Forelimb muscle (tissue), 1 donor: ENCODE data around the gene KCTD2. TPM values are rescaled to one million over a fixed set of nuclear protein-coding genes. Genes with fewer than 3 reads are reported as not detected.
A peak's percentile ranks its signal among the peaks of the same experiment; 100 is the strongest.
"Not testable (repeated sequence)": the region's sequence is repeated elsewhere in the genome, so short reads cannot be mapped to it uniquely, and the experiment has no call there.

Experiments used
- DNase-seq: peaks from one replicate; pipeline ENCODE4 v3.0.0-alpha.2; 2013; ENCODE audit warnings: low read depth
- polyA plus RNA-seq: library from polyadenylated mRNA; unstranded; fragments of 120-200 nt; gene quantifications from one replicate; pipeline ENCODE4 v1.2.1, GENCODE V29; 2013; ENCODE audit not compliant: insufficient read length

Gene KCTD2
- polyA plus RNA-seq, 1 donor = 20.5 TPM

DNA sequence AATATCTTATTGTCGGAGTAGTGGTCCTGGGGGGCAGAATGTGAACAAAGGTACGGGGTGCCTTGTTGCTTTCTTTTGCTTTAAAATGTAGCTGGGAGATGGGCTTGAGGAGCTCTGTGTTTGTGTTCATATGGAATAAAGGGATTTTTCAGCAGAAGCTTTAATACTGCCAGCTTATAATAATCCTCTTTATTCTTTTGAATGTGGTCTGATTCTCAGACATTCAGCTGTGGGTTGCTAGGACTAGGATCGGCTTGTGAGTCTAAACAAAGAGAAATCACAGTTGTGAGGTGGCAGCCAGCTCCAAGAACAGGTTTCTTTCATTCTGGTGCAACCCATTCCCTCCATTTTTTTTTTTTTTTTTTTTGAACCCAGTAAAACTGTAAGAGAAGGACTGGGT lies 27.3 kb upstream of the KCTD2 start:
- DNase-seq = no peak

DNA sequence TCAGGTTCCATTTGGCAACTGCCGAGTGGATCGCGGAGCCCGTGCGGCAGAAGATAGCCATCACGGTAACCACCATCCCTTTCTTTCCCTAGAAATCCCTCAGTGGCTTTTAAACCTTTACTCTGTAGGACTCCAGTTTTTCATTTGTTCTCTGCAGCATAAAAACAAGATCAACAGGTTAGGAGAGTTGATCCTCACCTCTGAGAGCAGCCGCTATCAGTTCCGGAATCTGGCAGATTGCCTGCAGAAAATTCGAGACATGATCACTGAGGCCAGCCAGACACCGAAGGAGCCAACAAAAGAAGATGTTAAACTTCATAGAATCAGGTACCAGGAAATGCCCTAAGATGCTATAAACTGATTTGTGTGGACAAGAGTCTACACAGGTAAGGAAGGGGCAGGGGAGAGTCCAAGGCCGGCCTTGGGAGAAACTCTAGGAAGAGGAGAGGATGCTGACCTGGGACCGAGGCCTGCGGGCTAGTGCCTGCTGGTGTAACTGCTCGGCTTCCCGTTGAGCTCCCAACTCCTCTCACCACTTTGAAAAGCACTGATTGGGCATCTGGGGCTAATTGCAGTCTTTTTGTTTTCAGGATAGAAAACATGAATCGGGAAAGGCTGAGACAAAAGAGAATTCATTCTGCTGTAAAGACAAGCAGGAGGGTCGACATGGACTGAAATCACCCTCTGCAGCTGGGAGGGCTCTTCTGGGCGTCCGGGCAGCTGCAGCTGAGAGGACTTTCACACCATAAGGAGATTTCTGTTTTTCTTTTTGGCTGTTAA lies 26.5 kb upstream of the KCTD2 start:
- no peak for DNase-seq

DNA sequence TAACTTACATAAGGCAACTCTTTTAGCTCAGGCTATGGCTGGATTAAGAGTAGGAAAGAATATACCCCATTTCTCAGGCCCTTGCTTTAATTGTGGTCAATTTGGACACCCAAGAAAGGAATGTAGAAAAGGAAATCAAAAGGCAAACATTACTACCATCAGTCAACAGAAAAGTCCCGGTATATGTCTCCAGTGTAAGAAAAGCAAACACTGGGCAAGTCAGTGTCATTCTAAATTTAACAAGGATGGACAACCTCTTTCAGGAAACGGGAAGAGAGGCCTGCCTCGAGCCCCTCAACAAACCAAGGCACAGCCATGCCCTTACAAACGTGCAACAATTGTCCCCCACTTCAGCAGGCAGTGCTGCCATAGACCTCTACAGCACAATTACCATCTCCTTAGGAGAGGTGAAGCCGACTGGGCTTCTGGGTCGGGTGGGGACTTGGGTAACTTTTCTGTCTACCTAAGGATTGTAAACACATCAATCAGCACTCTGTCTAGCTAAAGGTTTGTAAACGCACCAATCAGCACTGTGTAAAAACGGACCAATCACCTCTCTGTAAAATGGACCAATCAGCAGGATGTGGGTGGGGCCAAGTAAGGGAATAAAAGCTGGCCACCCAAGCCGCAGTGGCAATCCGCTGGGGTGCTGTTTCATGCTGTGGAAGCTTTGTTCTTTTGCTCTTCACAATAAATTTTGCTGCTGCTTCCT lies 22.2 kb upstream of the KCTD2 start:
- no peak for DNase-seq

DNA sequence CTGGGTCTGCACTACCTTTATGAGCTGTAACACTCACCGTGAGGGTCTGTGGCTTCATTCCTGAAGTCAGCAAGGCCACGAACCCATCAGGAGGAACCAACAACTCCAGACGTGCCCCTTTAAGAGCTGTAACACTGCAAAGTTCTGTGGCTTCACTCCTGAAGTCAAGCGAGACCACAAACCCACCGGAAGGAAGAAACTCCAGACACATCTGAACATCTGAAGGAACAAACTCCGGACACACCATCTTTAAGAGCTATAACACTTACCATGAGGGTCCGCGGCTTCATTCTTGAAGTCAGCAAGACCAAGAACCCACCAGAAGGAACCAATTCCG lies 21.7 kb upstream of the KCTD2 start:
- DNase-seq = not testable (repeated sequence)

DNA sequence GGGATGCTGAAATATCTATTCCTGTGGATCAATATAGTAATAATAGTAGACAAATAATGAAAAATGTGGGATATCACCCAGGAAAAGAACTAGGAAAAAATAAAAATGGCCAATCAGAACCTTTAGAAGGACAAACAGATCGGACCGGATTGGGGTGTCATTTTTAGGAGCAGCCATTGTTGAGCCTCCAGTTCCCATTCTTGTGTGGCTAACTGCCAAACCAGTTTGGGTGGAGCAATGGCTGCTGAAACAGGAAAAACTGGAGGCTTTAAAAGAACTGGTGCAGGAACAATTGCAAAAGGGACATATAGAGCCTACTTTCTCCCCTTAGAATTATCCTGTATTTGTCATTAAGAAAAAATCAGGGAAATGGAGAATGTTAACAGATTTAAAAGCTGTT lies 20.4 kb upstream of the KCTD2 start:
- not testable (repeated sequence) for DNase-seq

DNA sequence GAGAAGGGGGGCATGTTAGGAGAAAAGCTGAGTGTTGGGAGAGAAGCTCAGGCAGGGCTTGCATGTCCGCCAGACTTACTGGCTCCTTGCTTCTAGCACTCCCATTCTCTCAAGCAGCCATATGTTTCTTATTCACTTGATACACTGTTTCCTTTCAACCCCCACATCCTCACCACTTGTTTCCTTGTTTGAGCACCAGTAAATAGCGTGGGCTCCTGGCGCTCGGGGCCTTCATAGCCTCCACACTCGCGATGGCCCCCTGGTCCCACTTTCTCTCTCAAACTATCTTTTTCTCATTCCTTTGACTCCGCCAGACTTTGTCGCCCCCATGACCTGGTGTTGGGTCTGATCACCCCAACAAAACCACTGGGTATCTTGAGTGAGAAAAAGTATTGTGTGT lies 16.9 kb upstream of the KCTD2 start:
- DNase-seq = no peak

DNA sequence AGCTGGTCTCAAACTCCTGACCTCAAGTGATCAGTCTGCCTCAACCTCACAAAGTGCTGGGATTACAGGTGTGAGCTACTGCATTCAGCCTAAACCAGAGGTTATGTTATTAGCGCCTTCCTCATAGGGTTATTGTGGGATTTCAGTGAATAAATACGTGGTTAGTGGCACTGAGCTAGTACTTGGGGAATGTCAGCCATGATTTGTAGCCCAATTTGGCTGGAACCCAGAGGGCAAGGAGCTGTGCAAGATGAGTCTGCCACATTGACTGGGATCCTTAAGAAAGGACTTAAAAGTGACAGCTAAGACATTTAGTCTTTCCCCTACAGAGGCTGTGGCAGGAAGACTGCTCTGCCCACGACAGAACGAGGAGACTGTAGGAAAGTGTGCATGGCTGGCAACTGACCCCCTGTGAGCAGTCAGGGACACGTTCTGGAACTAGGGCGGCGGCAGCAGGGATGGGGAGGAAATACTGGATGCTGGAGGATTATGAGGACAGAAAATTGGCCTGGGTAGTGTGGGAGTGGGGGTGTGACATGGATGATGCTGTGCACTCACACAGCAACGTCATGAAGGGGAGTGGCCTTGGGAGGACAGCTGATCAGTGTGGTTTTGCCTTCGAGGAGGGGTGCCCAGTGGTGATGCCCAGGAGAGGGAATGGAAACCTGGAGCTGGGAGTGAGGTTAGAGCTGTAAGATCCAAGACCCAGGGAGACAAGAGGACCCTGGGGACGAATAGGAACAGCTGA lies 14.9 kb upstream of the KCTD2 start:
- DNase-seq = no peak

DNA sequence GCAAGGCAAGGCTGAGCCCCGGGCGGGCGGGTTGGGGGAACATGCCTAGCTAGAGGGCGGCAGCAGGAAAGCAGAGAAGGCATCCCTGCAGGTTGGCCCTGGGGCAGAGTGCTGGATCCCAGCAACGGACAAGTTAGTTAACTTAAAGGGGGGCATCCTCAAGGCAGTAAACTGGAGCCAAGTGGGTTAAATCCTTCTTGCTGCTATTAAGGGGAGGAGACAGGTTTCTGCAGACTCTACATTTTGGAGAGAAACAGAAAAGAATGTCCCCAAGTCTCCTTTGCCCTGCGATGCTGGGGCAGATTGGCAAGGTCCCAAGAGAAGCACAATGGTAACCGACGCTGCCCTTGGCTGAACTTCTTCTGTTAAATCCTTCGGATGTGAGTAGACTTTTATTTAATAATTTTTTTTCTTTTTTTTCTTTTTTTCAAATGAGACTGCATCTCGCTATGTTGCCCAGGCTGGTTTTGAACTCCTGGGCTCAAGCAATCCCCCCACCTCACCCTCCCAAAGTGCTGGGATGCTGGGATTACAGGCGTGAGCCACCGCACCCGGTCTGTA lies 14.2 kb upstream of the KCTD2 start:
- no peak for DNase-seq

DNA sequence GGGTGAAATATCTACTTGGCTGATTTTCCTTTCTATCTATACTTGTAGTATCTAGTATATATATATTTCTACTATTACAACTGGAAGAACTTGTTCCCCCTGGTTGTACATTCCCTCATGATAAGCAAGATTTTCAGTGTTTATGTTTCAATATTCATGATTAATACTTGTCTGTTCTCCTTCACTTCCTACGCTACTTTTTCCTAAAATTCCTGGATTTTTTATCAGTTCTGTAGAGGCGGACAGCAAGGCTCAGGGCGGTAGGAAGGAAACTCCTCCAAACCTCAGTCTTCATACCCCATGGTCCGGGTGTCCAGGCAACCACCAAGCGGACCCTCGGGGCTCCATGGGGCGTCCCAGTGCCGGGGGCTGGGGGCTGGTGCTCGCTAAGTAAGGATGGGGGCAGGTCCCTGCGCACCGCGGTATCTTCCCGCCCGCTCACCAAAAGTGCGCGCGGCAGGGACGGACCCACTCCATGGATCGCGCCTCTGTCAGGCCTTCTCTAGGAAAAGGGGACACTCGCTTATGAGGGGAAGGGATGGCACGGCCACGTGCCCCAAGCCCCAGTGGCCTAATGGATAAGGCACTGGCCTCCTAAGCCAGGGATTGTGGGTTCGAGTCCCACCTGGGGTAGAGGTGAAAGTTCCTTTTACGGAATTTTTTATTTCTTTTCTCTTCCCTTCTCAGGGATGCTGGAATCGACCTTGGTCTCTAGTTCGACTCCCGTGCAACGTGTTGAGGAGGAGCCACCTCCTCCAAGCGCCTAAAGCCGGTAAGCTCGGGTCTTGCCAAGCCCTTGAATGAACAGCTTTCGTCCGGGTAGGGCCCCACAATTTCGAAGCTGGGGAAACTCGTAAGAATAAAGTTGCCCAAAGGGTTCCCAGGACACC lies 13.4 kb upstream of the KCTD2 start:
- peak; percentile 92 for DNase-seq

DNA sequence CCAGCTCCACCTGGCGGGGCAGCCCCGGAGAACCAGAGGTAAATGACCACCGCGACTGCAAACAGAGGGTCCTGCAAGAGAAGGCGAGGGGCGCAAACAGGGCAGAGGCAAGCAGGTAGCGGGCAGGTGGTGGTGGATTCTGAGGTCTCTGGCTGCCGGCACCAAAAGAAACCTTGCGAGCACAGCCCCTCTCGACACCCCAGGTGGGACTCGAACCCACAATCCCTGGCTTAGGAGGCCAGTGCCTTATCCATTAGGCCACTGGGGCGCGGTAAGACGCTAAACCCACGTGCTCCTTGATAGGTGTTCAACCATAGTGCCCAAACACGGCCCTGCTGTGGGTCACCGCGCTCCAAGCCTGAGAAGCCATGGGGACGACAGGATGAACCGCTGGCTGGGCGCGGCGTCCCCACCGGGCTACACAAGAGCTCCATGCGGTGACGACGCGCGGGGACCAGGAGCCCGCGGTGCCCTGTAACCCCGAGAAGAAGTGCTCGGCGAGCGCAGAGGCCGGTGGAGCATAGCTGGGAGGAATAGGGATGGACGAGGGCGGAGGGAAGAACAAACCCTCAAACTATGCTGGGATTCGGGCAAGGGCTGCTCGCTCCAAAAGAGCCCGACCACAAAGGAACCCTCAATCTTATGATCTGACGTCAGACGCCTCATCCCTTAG lies 12.7 kb upstream of the KCTD2 start:
- DNase-seq = no peak

DNA sequence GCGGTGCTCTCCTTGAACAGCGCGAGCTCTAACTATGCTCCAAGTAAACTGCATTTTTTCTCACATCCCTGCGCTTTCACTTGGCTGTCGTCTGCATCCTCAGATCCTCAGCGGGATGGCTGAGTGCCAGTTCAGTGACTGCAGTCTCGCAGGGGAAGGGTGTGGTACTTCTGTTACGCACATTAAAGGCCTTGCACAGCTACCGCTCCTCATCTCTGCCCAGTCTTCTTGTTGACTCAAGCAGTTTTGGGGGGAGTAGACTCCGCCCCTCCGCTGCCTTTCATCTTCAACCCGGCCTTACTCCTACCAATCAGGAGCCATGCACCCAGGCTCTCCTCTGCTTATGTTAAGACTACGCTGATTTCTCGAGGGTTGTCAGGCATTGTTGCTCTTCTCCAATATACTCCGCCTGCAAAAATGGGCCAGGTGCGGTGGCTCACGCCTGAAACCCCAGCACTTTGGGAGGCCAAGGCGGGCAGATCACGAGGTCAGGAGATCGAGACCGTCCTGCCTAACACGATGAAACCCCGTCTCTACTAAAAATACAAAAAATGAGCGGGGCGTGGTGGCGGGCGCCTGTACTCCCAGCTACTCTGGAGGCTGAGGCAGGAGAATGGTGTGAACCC lies 10.3 kb upstream of the KCTD2 start:
- DNase-seq = no peak

DNA sequence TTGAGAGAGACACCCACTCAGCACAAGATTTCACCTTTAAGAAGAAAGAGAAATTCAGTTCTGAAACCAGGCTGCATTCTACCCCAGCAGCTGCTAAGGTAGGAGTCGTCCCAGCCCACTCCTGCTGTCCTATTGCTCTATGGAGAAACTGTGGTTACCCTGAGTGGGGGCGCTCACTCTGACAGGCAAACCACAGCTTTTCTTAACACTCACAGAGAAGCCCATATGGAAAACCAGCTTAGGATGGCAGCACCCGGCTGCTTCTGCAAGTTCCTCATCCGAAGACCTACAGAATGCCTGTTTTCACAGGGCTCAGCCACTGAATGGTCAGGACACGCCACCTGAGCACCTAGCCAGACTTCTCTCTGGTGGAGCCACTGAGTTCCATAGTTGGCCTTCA lies 7.8 kb upstream of the KCTD2 start:
- no peak for DNase-seq

DNA sequence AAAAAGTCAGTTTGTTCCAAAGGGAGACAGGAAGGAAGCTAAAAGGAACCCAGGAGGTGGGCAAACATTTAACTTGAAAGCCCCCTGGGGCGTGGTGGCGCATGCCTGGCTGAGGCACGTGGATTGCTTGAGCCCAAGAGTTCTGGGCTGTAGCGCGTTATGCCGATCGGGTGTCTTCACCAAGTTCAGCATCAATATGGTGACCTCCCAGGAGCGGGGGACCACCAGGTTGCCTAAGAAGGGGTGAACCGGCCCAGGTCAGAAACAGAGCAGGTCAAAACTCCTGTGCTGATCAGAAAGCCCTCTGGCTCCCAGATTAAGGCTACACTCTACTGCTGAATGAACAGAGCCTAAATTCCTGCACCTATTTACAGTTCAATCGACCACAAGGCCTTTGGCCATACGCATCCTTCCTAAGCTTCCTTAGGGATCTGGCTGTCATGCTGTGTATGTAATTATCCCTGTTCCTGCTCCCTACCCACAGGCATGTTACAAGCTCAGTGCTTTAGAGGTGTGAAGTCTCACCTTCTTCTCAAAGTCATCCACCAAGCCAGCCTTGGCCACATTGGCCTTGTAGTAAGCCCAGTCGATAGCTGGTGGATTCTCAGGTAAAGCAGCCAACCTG lies 5.3 kb upstream of the KCTD2 start:
- no peak for DNase-seq

DNA sequence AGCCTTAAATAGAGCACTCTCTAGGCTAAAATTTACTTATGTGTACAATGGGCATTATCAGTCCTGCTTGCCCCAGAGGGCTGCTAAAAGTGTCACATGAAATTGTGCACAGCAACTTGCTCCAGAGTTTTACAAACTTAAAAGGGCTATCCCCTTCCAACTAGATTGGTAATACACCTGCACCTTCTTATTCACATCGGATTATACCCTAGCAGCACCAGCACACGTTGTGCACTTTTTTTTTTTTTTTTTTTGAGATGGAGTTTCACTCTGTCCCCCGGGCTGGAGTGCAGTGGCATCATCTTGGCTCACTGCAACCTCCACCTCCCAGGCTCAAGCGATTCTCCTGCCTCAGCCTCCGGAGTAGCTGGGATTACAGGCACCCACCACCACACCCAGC lies 3.2 kb upstream of the KCTD2 start:
- DNase-seq = not testable (repeated sequence)

DNA sequence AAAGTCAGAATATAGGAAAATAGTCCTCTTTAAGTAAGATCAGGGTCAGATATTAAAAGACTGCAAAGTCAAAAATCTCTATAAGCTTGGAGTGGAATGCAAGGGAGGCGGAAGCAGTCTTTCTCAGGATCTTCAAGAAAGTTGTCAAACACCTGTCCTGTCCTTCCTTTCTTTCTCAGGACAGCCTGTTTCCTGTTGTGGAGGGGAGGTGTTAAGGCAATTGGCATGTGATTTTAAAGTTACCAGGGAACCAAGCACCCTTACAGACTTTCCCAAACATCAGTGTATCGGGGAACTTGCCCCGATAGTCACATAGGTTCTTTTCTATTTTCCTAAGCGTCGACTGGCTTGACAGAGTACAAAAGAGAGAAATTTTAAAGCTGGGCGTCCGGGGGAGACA lies 2.3 kb upstream of the KCTD2 start:
- no peak for DNase-seq

DNA sequence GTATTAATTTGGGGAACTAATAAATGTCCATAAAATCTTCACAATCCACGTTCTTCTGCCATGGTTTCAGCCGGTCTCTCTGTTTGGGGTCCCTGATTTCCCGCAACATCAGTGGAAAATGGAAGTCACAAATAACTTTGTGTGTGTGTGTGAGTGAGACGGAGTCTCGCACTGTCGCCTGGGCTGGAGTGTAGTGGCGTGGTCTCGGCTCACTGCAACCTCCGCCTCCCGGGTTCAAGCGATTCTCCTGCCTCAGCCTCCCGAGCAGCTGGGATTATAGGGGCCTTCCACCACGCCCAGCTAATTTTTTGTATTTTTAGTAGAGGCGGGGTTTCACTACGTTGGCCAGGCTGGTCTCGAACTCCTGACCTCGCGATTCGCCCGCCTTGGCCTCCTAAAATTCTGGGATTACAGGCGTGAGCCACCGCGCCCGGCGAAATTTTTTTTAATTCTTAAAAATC lies 1.0 kb upstream of the KCTD2 start:
- not testable (repeated sequence) for DNase-seq

DNA sequence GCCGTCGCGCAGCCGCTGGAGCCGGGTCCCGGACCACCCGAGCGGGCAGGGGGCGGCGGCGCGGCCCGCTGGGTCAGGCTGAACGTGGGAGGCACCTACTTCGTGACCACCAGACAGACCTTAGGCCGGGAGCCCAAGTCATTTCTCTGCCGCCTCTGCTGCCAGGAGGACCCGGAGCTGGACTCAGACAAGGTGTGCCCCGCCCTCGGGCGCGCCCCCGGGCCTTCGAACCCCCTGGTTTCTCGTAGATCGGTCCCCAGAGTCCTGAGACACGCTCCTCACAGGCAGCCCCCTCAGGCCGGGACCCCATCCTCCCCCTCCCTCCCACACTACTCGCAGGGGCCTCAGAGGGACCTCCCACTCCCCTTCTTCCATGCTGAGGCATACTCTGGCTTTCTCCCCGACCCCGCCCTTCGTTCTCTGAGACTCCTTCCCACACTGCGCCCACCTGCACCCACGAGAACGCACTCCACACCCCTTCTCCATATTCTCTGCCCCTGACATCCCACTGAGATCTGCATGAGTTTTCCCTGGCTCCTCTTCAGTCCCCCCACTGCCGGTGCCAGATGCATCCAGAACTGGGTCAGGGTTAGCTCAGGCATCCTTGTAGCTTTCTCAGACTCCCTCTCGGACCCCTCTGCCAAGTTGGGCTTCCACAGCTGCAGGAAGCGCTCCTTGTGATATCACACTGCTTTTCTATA lies 523 bp downstream of the KCTD2 start:
- DNase-seq = no peak

DNA sequence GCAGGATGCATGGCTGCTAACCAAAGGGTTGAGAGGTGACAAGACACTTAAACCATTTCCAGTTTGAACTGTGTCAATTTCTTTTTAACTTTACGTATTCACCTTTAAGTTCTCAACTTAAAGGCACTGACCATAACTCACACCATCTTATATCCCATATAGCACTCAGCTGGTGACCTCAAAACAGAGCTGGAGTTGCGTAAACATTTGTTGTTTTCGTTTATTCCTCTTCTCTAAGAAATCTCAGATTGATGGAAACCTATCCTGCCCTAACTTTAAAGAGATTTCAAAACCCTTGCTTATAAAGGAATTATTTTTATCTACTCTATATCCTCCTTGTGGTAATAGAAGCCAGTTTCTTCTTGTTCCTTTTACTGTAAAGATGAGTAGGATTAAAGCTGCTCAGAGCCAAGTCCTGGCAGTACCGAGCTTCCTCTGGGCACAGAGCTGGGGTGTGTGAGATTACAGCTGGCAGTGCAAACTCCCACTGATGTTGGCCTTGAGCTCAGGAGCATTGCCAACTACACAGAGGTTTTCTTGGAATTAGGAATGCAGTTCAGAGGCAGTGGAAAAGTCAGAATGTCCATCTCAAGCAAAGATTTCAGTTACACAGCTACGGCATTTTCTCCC lies 1.3 kb downstream of the KCTD2 start:
- no peak for DNase-seq

DNA sequence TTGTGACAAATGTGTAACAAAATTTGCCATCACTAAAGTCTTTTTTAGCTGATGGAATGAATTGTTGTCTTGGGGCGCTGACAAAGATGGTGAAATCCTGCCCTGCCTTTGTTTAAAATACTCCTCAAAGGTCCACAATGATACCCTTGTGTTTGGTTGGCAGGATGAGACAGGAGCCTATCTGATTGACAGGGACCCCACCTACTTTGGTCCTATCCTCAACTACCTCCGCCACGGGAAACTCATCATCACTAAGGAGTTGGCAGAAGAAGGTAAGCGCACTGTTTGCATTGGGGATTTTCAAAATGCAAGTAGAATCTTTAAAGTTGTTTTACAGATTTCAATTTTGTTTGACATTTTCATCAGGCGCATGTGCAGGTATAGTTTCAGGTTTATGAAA lies 2.0 kb downstream of the KCTD2 start:
- DNase-seq = no peak
